ENCODE data around the gene JPT1. TPM values are rescaled to one million over a fixed set of nuclear protein-coding genes. Genes with fewer than 3 reads are reported as not detected.
A peak's percentile ranks its signal among the peaks of the same experiment; 100 is the strongest.

Gene JPT1
- total and polyA plus RNA-seq, 2 donors (not counting 3 experiments of a cell fraction or from before 2014, with no cell fraction given): 212 to 352 TPM

DNA sequence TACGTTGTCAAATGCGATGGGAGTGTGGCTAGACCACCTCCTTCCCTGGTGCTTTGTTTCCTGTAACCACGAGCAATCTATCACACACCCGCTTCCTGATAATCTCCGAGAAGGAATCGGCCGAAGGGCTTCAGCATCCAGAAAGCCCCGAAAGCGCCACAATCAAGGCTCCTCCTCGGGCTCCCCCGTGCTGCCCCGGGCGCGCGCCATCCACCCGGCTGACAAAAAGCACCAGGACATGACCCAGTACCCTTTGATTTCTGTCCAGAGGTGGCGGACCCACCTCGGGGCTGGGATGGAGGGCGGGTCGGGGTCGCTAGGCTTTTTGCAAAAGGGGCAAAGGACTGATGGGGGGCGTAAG, 45.3 kb downstream of the JPT1 start:
- no peak for DNase-seq (ENCODE audit: low read depth, low spot score)
- dilution Hi-C loops (cut with MboI; ENCODE audit: extremely low pct_ligation_motif_present, low sequenced_read_pairs) (no loop called here), intact Hi-C loops (cut with micrococcal nuclease) (loop anchor here (5.0 kb wide), 2 partner anchors 62 to 73 kb away; partner anchors contain the start of genes ATP5PD, KCTD2 and SUMO2)
- ChIA-PET POLR2A (no interaction called here), CTCF (interaction anchor here (0.6 to 4.3 kb wide), 9 partner anchors 16 to 147 kb away, joined by 3 to 37 read pairs (median 5); no protein-coding TSS in a partner anchor)
- Histone ChIP-seq H3K9ac (replicated peaks; ENCODE audit: extremely low read depth, insufficient read depth, low read length) (no peak overlapping the region), H3K27me3 (ENCODE audit: control insufficient read depth in 2 of 2, insufficient read depth in 2 of 2, low read length in 2 of 2) (no peaks in the 10 kb centered on the region), H3K4me1 (ENCODE audit: control insufficient read depth, extremely low read depth, insufficient read depth, low read length) (peaks cover 20% of the 10 kb centered on the region), H2AFZ (ENCODE audit: low read depth, low read length) (peak overlapping the region; percentile 89), H3K9me3 (replicated peaks; ENCODE audit: control insufficient read depth, insufficient read depth, low read length) (no peaks in the 10 kb centered on the region), H3K36me3 (ENCODE audit: control insufficient read depth in 2 of 2, extremely low read depth in 1 of 2, insufficient read depth in 2 of 2, low read length in 2 of 2) (no peaks in the 10 kb centered on the region), H3K4me3 (replicated peaks in 1 of 3; ENCODE audit: insufficient read depth in 1 of 3, low read depth in 1 of 3, low read length in 3 of 3) (peak overlapping the region in 2 of 3 experiments; percentile 73 to 74), H3K79me2 (ENCODE audit: control insufficient read depth, insufficient read depth, low read length) (no peaks in the 10 kb centered on the region), H3K9me1 (replicated peaks; ENCODE audit: control insufficient read depth, extremely low read depth, insufficient read depth, low read length) (no peaks in the 10 kb centered on the region), H4K20me1 (replicated peaks; ENCODE audit: control insufficient read depth, extremely low read depth, insufficient read depth, low read length) (no peaks in the 10 kb centered on the region), H3K4me2 (ENCODE audit: insufficient read depth, low read length) (peak overlapping the region; percentile 57), H3K27ac (ENCODE audit: insufficient read depth, low read depth, low read length) (no peak overlapping the region)
- no TSS peak for BruUV-seq (replicated peaks)
- TF ChIP-seq, protein P1, sequence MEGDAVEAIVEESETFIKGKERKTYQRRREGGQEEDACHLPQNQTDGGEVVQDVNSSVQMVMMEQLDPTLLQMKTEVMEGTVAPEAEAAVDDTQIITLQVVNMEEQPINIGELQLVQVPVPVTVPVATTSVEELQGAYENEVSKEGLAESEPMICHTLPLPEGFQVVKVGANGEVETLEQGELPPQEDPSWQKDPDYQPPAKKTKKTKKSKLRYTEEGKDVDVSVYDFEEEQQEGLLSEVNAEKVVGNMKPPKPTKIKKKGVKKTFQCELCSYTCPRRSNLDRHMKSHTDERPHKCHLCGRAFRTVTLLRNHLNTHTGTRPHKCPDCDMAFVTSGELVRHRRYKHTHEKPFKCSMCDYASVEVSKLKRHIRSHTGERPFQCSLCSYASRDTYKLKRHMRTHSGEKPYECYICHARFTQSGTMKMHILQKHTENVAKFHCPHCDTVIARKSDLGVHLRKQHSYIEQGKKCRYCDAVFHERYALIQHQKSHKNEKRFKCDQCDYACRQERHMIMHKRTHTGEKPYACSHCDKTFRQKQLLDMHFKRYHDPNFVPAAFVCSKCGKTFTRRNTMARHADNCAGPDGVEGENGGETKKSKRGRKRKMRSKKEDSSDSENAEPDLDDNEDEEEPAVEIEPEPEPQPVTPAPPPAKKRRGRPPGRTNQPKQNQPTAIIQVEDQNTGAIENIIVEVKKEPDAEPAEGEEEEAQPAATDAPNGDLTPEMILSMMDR (IDR thresholded peaks at IDR 0.05; ENCODE audit: extremely low read depth in 1 of 2, insufficient read depth in 1 of 2, low read depth in 1 of 2, low read length in 2 of 2): no peak
- TF ChIP-seq JUN (IDR thresholded peaks at IDR 0.05; ENCODE audit: borderline replicate concordance, insufficient read depth, insufficient read length, low read depth): no peak
- TF ChIP-seq EZH2 (IDR thresholded peaks at IDR 0.05; ENCODE audit: borderline replicate concordance, low read depth, low read length, severe bottlenecking): no peak
- TF ChIP-seq FOS (IDR thresholded peaks at IDR 0.05; ENCODE audit: borderline replicate concordance, insufficient read depth, low read length): no peak
- TF ChIP-seq POLR2AphosphoS5 (IDR thresholded peaks at IDR 0.05; ENCODE audit: insufficient read depth, low read depth, low read length): no peak
- TF ChIP-seq MYC (IDR thresholded peaks at IDR 0.05; ENCODE audit: low read depth, low read length): no peak
- FAIRE-seq: no peak
